GM21619 (cell line): ENCODE data around the gene ALKBH3.

Experiments
- ATAC-seq: cut with Tn5 transposase; IDR thresholded peaks from one replicate; pipeline ENCODE4 v1.9.1; 2021; ENCODE audit not compliant: unreplicated experiment

The ALKBH3 gene

GRCh38 chr11:43936076-43936475 lies 55.4 kb downstream of the ALKBH3 start:
- ATAC-seq = no peak

GRCh38 chr11:43937434-43938411 lies 57.1 kb downstream of the ALKBH3 start:
- no peak for ATAC-seq

- ATAC-seq = no peak
Measured at GRCh38 chr11:43941257-43941994, 60.8 kb downstream of the ALKBH3 start.

- no peak for ATAC-seq
Measured at GRCh38 chr11:43942662-43943371, 62.2 kb downstream of the ALKBH3 start.

GRCh38 chr11:43943372-43943930 lies 62.8 kb downstream of the ALKBH3 start:
- ATAC-seq = no peak

- ATAC-seq = no peak
Measured at GRCh38 chr11:43943931-43944751, 63.5 kb downstream of the ALKBH3 start.

- no peak for ATAC-seq
Measured at GRCh38 chr11:43944761-43945311, 64.2 kb downstream of the ALKBH3 start.

GRCh38 chr11:43947003-43947500 lies 66.4 kb downstream of the ALKBH3 start:
- ATAC-seq = no peak

GRCh38 chr11:43947815-43948214 lies 67.2 kb downstream of the ALKBH3 start:
- no peak for ATAC-seq

- ATAC-seq = no peak
Measured at GRCh38 chr11:43948341-43949225, 68.0 kb downstream of the ALKBH3 start.

- no peak for ATAC-seq
Measured at GRCh38 chr11:43950311-43950855, 69.8 kb downstream of the ALKBH3 start.

GRCh38 chr11:43951231-43951630 lies 70.6 kb downstream of the ALKBH3 start:
- ATAC-seq = no peak

- ATAC-seq = no peak
Measured at GRCh38 chr11:43952020-43952400, 71.4 kb downstream of the ALKBH3 start.

GRCh38 chr11:43952401-43953342 lies 72.0 kb downstream of the ALKBH3 start:
- ATAC-seq = no peak

GRCh38 chr11:43953521-43953920 lies 72.9 kb downstream of the ALKBH3 start:
- ATAC-seq = no peak

GRCh38 chr11:43954241-43954640 lies 73.6 kb downstream of the ALKBH3 start:
- ATAC-seq = no peak

GRCh38 chr11:43955381-43956118 lies 74.9 kb downstream of the ALKBH3 start:
- ATAC-seq = no peak
